ENCODE measurements around the gene BLOC1S3.

BLOC1S3 gene

GRCh38 chr19:45162608-45163143, 15.9 kb upstream of the BLOC1S3 start:
- no peak for DNase-seq

GRCh38 chr19:45163156-45163555, 15.4 kb upstream of the BLOC1S3 start:
- no peak for DNase-seq

GRCh38 chr19:45163751-45164460, 14.7 kb upstream of the BLOC1S3 start:
- DNase-seq: no peak

DNA sequence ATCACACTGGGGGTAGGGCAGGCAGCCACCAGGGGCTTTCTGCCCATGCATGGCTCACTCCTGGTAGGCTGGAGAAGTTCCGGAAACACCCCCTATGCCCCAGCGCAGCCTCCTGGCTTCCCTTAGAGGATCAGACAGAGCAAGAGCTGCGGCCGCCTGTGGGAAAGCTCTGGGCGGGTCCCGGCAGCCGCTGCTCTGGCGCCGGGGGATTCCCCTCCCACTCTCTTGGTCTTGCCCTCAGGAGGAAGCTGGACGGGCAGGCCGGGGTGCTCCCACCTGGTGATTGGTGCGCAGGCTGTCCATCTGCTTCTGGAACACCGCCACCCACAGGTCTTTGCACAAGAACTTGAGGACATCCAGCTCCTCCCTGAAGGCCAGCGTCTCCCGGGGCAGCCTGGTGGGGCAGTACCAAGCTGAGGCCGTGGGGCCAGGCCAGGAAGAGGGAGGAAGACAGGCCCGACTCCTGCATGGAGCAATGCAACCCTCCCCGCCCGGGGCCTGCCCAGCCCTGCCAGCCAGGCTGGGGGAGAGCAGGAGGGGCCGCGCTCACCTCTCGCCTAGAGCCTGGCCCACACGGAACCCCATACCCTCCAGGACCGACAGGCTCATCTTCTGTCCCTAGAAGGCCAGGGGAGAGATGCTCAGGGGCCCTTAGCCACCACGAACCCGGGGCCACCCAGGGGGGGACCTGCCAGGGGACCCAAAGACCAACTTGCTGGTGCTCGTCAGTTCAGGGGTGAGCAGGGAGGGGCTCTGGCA, 13.8 kb upstream of the BLOC1S3 start:
- peak; percentile 50 for DNase-seq

DNA sequence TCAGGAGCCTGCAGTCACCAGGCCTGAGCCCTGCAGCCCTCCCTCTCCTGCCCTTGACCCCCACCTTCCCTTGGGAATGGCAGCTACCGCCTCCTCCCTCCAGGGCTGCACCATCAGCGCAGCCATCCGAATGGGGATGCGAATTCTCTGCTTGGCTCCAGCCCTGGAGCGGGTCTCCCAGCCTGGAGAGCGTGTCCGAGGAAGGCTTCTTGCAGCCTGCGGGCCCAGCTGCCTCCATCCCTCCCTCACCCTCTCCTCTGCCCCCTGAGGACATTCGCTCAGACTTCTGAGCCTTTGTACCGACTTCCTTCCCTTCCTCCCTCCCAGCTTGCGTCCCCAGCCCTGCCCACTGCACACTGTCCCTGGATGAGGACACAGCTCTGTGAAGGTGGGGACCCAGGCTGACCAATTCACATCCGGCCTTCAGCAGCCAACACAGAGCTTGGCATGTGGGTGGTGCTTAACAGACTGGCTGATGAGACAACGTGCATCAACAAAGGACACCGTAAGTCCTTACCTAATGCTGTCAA, 11.8 kb upstream of the BLOC1S3 start:
- no peak for DNase-seq

GRCh38 chr19:45168767-45169351, 9.7 kb upstream of the BLOC1S3 start:
- peak; percentile 52 for DNase-seq

GRCh38 chr19:45169602-45170001, 9.0 kb upstream of the BLOC1S3 start:
- DNase-seq: no peak

DNA sequence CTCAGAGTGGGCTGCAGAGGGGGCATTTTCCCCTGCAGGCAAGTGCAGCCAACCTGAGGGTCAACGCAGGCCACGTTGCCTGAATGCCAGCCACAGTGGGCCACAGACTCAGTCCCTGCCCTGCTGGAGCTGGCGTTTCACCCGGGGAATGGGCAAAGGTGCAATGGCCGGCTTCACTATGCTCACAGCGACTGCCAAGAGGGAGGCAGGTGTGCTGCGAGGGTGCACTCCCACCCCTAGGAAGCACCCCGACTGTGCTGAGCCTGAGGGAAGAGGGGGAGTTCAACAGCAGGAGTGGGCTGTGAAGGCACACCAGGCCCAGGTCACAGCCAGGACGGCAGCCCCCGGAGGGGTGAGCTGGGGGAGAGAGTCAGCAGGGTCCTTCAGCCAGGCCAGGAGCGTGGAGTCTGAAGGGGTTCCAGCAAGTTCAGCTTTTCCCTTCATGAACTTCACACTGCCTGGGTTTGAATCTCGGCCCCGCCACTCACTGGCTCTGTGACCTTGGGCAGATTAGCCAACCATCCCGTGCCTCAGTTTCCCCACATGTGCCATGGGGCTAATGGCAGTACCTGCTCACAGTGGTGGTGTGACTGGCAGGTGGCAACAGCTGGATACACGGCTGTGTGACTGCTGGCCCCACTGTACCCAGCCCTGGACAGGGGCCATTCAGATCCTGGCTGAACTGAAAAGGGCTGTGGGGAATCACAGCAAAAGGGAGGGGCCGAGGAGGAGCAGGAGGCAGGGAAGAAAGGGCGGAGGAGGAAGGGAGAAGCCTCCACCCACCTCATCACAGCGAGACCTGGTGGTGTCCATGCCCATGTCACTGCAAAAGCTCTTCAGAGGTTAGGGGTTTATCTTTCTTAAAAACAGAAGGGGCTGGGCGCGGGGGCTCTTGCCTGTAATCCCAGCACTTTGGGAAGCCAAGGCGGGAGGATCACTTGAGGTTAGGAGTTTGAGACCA, 8.2 kb upstream of the BLOC1S3 start:
- DNase-seq: no peak

DNA sequence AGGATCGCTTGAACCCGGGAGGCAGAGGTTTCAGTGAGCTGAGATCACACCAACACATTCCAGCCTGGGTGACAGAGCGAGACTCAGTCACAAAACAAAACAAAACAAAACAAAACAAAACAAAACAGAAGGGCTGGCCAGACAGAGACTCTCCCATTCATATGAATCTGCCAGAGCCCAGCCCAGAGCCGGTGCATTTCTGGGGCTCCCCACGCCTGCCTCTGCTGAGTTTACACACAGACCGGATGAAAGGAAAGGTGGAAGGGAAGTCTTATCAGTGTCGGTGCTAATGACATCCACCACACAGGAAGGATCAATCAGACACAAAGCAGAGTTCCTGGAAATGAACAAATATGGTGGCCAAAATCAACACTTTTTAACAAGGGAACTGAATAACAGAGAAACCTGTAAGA, 7.4 kb upstream of the BLOC1S3 start:
- DNase-seq: no peak

DNA sequence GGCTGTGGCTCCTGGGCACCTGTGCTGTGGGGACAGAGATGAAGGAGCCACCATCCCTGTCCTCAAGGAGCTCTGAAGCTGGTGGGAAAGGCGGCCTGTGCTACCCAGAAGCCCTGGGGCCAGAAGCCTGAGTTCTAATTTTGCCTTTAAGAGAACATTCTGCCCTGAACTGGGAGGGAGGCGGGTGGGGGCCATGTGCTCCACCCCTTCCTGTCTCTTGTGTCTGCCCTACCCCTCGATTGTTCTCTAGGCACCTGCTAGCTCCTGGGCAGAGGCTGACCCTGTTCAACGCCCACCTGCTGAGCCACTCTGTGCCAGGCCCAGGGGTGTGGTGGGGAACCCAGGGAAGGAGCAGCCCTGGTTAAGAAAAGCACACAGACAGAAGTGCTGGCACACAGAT, 6.4 kb upstream of the BLOC1S3 start:
- DNase-seq: peak; percentile 64

DNA sequence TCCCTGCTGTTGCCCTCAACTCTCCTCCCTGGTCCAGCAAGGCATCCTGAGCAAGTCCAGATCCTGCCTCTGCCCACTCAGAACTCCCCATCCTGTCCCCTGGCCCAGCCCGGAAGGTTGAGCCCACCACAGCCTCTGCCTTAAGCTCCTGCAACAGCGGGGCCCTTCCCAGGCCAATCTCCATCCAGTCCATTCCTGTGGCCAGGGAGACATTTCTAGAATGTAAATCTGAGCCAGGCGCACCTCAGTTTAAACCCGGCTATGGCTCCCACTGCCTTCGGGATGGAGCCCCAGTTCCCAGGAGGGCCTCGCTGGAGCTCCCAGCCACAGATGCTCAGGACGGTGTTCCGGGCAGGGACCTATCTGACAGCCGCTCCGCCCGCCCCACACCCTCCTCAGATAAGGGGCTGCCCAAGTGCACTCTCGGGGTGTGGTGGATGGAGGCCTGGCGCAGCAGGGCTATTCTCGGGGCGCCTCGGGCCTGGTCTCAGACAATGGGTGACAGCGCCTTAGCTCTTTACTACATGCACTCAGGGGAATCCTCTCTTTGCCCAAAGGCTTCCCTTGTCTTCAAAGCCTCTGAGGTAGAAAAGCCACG, 5.9 kb upstream of the BLOC1S3 start:
- no peak for DNase-seq

DNA sequence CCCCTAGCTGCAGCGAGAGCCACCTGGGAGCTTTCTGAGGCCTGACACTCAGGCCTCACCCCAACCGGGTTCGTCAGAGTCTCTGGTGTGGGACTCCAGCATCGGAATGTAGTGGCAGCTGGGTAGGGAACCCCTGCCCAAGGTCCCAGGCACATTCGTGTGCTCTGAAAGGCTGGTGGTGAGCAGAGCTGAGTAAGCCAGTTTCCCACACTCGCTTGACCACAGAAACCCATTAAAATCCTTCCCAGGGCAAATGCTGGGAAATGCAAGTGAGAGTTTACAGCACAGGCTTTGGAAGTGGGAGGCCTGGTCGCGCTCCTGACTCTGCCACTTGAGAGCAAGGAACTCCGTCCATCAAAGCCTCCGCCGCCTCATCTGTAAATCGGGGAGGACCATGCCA, 4.8 kb upstream of the BLOC1S3 start:
- DNase-seq: no peak

DNA sequence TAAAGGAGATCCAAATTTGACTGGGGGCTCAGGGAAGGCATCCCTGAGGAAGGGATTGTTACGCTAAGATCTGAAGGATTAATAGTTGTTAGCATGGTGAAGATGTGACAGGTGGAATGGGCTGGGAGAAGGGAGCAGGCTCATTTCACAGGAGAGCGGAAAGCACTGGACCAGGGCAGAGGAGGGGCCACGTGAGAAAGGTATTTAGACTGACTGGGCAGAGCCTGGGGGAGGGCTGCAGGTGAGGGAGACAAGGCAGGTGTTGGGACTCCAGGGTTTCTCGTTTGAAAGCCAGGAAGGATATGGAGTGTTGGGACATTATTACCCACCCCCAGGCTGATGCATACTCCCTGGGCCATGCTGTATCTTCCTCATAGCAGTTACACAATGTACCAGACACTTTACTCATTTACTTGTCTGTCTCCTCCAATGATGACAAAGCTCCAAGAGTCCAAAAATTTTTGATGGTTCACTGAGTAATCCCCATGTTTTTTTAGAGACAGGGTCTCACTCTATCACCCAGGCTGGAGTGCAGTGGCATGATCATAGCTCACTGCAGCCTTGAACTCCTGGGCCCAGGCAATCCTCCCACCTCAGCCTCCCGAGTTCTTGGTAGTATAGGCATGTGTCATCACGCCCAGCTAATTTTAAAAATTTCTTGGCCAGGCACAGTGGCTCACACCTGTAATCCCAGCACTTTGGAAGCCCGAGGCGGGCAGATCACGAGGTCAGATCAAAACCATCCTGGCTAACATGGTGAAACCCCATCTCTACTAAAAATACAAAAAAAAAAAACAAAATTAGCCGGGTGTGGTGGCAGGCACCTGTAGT, 2.9 kb upstream of the BLOC1S3 start:
- no peak for DNase-seq

- peak; percentile 81 for DNase-seq
Measured at GRCh38 chr19:45177817-45178261, 745 bp upstream of the BLOC1S3 start, which contains the start of gene TRAPPC6A. Gene TRAPPC6A, minus strand, starts transcription at chr19:45178237. Its CDS starts 19 bp downstream, at chr19:45178218.

DNA sequence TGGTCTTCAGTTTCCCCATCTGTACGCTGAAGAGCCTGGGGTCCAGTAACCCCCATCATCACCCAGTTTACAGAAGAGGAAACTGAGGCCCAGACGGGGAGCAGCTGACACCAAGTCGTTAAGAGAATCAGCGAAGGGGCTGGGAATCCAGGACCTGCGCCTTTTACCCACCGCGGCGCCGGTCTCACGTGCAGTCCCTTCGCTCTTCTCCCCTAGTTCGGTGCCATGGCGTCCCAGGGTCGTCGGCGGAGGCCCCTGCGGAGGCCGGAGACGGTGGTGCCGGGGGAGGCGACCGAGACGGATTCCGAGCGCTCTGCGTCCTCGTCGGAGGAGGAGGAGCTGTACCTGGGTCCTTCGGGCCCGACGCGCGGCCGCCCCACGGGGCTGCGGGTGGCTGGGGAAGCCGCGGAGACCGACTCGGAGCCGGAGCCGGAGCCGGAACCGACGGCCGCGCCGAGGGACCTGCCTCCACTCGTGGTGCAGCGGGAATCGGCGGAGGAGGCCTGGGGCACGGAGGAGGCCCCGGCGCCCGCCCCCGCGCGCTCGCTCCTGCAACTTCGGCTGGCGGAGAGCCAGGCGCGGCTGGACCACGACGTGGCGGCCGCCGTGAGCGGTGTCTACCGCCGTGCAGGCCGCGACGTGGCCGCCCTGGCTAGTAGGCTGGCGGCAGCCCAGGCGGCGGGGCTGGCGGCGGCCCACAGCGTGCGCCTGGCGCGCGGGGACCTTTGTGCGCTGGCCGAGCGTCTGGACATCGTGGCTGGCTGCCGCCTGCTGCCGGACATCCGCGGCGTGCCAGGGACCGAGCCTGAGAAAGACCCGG, 698 bp downstream of the BLOC1S3 start:
- DNase-seq: peak; percentile 66

- no peak for DNase-seq
Measured at GRCh38 chr19:45179892-45180370, 1.3 kb downstream of the BLOC1S3 start.

- DNase-seq: no peak
Measured at GRCh38 chr19:45180936-45181335, 2.4 kb downstream of the BLOC1S3 start.

DNA sequence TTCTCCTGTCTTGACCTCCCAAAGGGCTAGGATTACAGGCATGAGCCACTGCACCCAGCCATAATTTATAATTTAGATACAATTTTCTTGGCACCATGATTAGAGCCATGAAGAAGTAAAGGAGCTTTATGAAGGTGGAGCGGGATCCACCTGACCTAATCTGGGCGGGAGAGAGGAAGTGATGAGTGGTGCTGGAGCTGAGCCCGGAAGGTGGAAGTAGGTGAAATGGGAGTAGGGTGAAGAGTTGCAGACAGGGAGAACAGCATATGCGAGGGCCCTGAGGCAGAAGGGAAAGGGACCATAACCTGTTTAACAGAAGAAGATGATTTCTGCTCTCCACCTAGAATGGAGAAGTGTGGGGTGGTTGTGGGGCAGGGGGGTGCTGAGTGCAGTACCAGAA, 4.2 kb downstream of the BLOC1S3 start:
- no peak for DNase-seq

DNA sequence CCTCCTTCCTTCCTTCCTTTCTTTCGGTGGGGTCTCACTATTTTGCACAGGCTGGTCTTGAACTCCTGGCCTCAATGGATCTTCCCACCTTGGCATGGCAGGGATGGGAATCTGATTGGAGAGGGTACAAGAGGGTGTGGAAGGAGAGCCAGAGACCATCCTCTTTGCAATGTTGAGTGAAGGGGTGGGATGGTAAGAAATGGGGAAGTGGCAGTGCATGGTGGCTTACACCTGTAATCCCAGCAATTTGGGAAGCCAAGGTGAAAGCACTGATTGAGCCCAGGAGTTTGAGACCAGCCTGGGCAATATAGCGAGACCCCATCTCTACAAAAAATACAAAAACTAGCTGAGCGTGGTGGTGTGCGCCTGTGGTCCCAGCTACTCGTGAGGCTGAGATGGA, 5.5 kb downstream of the BLOC1S3 start:
- no peak for DNase-seq
